HCT116 (cell line): ENCODE results near the gene MAP7D1. TPM values are rescaled to one million over a fixed set of nuclear protein-coding genes. Genes with fewer than 3 reads are reported as not detected.

Experiments used
- ATF3 ChIP-seq: IDR thresholded peaks from 2 replicates; pipeline ENCODE4 v1.6.1; 2012
- EZH2 ChIP-seq: fragments of 200-600 bp; sonication (generic); IDR thresholded peaks from 2 replicates; pipeline ENCODE4 v1.6.1; 2017; ENCODE audit warnings: antibody characterized with exemption, mixed run types
- REST ChIP-seq: IDR thresholded peaks from 2 replicates; pipeline ENCODE4 v1.6.1; 2012; ENCODE audit warnings: low read depth
- TCF7L2 ChIP-seq: IDR thresholded peaks from 2 replicates; pipeline ENCODE4 v1.7.0; 2011; ENCODE audit warnings: borderline replicate concordance, inconsistent platforms; ENCODE audit not compliant: insufficient read depth, insufficient read length; ENCODE audit errors: extremely low read depth
- ZBTB33 ChIP-seq: IDR thresholded peaks from 2 replicates; pipeline ENCODE4 v1.6.1; 2011; ENCODE audit warnings: mild to moderate bottlenecking, low read length, moderate library complexity; ENCODE audit not compliant: insufficient replicate concordance; ENCODE audit errors: extremely low read depth
- total RNA-seq: library from RNA; stranded (reverse); gene quantifications from one replicate; pipeline ENCODE4 v1.2.1, GENCODE V29; 2021; ENCODE audit not compliant: unreplicated experiment

MAP7D1 gene
- total RNA-seq, 1 experiment from 2014 or later: 71.8 TPM

- TF ChIP-seq REST (no peak), ZBTB33 (no peak), ATF3 (no peak), EZH2 (no peak), TCF7L2 (no peak)
Observed at GRCh38 chr1:36175137-36176095, 19.5 kb downstream of the MAP7D1 start (continued).
